MG63 (cell line): ENCODE measurements around the gene ABLIM3. TPM values are rescaled to one million over a fixed set of nuclear protein-coding genes. Genes with fewer than 3 reads are reported as not detected.
A peak's percentile ranks its signal among the peaks of the same experiment; 100 is the strongest.

ENCODE experiments used
- DNase-seq: peaks from one replicate; pipeline ENCODE4 v3.0.0-alpha.2; 2020
- H3K27me3 ChIP-seq: fragments of 250-450 bp; sonication (Bioruptor Pico); 2 replicates; pipeline ENCODE4 v1.5.1; 2020; ENCODE audit warnings: mild to moderate bottlenecking, moderate library complexity
- H3K36me3 ChIP-seq: fragments of 250-450 bp; sonication (Bioruptor Pico); 2 replicates; pipeline ENCODE4 v1.5.1; 2020; ENCODE audit warnings: mild to moderate bottlenecking, moderate library complexity
- H3K4me3 ChIP-seq: fragments of 250-450 bp; sonication (Bioruptor Pico); 2 replicates; pipeline ENCODE4 v1.5.1; 2020; ENCODE audit warnings: mild to moderate bottlenecking, moderate library complexity
- H3K9me3 ChIP-seq: fragments of 250-450 bp; sonication (Bioruptor Pico); 2 replicates; pipeline ENCODE4 v1.5.1; 2020; ENCODE audit warnings: mild to moderate bottlenecking, moderate library complexity
- total RNA-seq: library from RNA; depleted of rRNA; stranded (reverse); fragments of >200 nt; shearing (Covaris generic); gene quantifications from 2 replicates; pipeline ENCODE4 v1.2.3, GENCODE V29; 2014; ENCODE audit warnings: low replicate concordance

The ABLIM3 gene
- total RNA-seq, 1 experiment from 2014 or later: 8.6 TPM

- Histone ChIP-seq H3K4me3 (no peak overlapping the region), H3K36me3 (peaks cover 2% of the 10 kb centered on the region; the same call in 1 of the 2 replicates), H3K9me3 (no peaks in the 10 kb centered on the region), H3K27me3 (no peaks in the 10 kb centered on the region)
- DNase-seq: no peak
These were observed 75.2 kb downstream of the ABLIM3 start for GRCh38 chr5:149216496-149216895.

GRCh38 chr5:149217096-149217802, 76.0 kb downstream of the ABLIM3 start:
- Histone ChIP-seq H3K4me3 (no peak overlapping the region), H3K36me3 (peaks cover 2% of the 10 kb centered on the region; the same call in 1 of the 2 replicates), H3K9me3 (no peaks in the 10 kb centered on the region), H3K27me3 (no peaks in the 10 kb centered on the region)
- DNase-seq: no peak

- no peaks in the 10 kb centered on the region for H3K27me3 ChIP-seq
- peak; percentile 33 for DNase-seq
- H3K9me3 ChIP-seq: no peaks in the 10 kb centered on the region
- peaks cover 2% of the 10 kb centered on the region; the same call in 1 of the 2 replicates for H3K36me3 ChIP-seq
- H3K4me3 ChIP-seq: no peak overlapping the region
These were observed 76.5 kb downstream of the ABLIM3 start for GRCh38 chr5:149217803-149218155.

- peaks cover 2% of the 10 kb centered on the region; the same call in 1 of the 2 replicates for H3K36me3 ChIP-seq
- no peak for DNase-seq
- H3K9me3 ChIP-seq: no peaks in the 10 kb centered on the region
- no peak overlapping the region for H3K4me3 ChIP-seq
- no peaks in the 10 kb centered on the region for H3K27me3 ChIP-seq
These were observed 78.3 kb downstream of the ABLIM3 start for GRCh38 chr5:149219584-149219983.

DNA sequence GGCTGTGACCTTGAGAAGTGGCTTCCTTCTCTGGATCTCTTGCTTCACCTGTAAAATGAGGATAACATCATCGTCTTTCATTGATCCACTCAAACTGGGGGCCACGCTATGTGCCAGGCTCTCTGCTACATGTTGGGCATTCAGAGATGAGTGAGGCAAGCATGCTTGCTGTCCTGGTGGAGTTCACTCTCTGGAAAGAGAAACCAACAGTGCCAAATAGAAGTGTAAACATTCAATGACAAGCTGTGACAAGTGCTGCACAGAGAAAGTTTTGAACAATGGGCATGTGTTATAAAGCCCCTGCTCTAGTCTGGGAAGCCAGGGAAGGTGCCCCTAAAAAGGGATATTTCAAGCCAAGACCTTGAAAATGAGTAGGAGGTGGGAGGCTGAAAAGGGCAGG, 79.5 kb downstream of the ABLIM3 start:
- DNase-seq: no peak
- Histone ChIP-seq H3K9me3 (no peaks in the 10 kb centered on the region), H3K27me3 (no peaks in the 10 kb centered on the region), H3K4me3 (no peak overlapping the region), H3K36me3 (peaks cover 2% of the 10 kb centered on the region; the same call in 1 of the 2 replicates)

- Histone ChIP-seq H3K4me3 (no peak overlapping the region), H3K27me3 (no peaks in the 10 kb centered on the region), H3K9me3 (no peaks in the 10 kb centered on the region), H3K36me3 (peaks cover 2% of the 10 kb centered on the region; the same call in 1 of the 2 replicates)
- DNase-seq: peak; percentile 57
These were observed 80.0 kb downstream of the ABLIM3 start for GRCh38 chr5:149221326-149221725.

DNA sequence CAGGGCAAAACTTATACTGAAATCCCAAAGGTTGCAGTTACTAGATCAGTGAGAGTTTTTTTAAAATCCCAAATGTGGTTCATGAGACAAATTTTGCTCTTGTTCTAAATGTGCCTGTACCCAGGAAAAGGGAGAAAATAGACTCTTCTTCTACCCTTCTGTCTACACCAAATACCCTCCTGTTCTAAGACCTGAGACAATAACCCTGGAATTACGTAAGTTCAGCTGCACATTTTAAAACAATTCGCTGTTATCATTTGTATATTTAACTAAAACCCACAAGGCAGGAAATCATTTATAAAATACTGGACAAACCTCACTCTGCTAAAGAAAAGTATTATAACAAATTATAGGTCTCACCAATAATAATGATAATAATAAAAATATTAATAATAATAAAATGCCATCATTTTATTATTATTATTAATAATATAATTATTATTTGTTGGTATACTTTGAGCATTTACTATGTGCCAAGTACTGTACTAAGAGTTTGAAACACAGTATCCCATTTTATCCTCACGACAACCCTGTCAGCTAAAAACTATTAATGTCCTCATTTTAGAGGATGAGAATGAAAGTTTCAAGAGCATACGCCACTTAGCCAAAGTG, 80.5 kb downstream of the ABLIM3 start:
- Histone ChIP-seq H3K27me3 (no peaks in the 10 kb centered on the region), H3K36me3 (peaks cover 2% of the 10 kb centered on the region; the same call in 1 of the 2 replicates), H3K4me3 (no peak overlapping the region), H3K9me3 (no peaks in the 10 kb centered on the region)
- no peak for DNase-seq

GRCh38 chr5:149223081-149223848, 82.0 kb downstream of the ABLIM3 start:
- no peak for DNase-seq
- no peak overlapping the region for H3K4me3 ChIP-seq
- no peaks in the 10 kb centered on the region for H3K36me3 ChIP-seq
- H3K27me3 ChIP-seq: no peaks in the 10 kb centered on the region
- H3K9me3 ChIP-seq: no peaks in the 10 kb centered on the region

GRCh38 chr5:149224282-149224681, 83.0 kb downstream of the ABLIM3 start:
- Histone ChIP-seq H3K36me3 (no peaks in the 10 kb centered on the region), H3K9me3 (no peaks in the 10 kb centered on the region), H3K27me3 (no peaks in the 10 kb centered on the region), H3K4me3 (no peak overlapping the region)
- no peak for DNase-seq

- no peak for DNase-seq
- no peak overlapping the region for H3K4me3 ChIP-seq
- H3K27me3 ChIP-seq: no peaks in the 10 kb centered on the region
- H3K36me3 ChIP-seq: no peaks in the 10 kb centered on the region; the same call in 1 of the 2 replicates
- H3K9me3 ChIP-seq: no peaks in the 10 kb centered on the region
These were observed 86.0 kb downstream of the ABLIM3 start for GRCh38 chr5:149227168-149227826.

GRCh38 chr5:149228618-149229297, 87.5 kb downstream of the ABLIM3 start:
- H3K27me3 ChIP-seq: no peaks in the 10 kb centered on the region
- peaks cover 5% of the 10 kb centered on the region for H3K36me3 ChIP-seq
- H3K4me3 ChIP-seq: no peak overlapping the region
- DNase-seq: peak; percentile 79
- no peaks in the 10 kb centered on the region for H3K9me3 ChIP-seq

GRCh38 chr5:149229298-149229937, 88.1 kb downstream of the ABLIM3 start:
- Histone ChIP-seq H3K9me3 (no peaks in the 10 kb centered on the region), H3K4me3 (no peak overlapping the region), H3K36me3 (peaks cover 5% of the 10 kb centered on the region), H3K27me3 (no peaks in the 10 kb centered on the region)
- DNase-seq: no peak

GRCh38 chr5:149235841-149236240, 94.5 kb downstream of the ABLIM3 start:
- peak; percentile 82 for DNase-seq
- no peak overlapping the region for H3K4me3 ChIP-seq
- H3K9me3 ChIP-seq: no peaks in the 10 kb centered on the region
- H3K36me3 ChIP-seq: peaks cover 5% of the 10 kb centered on the region
- H3K27me3 ChIP-seq: no peaks in the 10 kb centered on the region

DNA sequence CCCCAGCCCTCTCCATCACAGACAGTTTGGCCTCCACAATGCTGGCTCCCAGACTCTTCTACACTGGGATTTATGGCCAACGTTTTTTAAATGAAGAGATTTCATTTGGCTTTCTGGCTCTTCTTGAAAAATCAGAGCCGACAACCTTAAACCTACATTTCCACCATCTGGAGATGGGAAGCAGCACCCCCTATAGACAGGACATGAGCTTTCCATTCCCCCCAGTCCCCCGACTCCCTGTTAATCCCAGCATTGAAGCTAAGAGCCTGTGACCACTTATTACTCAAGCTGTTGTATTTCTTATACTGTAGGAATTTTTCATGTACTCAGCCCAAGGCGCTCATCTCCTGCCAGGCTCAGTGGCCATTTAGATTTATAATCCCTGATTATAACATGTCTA, 96.4 kb downstream of the ABLIM3 start:
- Histone ChIP-seq H3K9me3 (no peaks in the 10 kb centered on the region), H3K36me3 (peaks cover 5% of the 10 kb centered on the region), H3K4me3 (no peak overlapping the region), H3K27me3 (no peaks in the 10 kb centered on the region)
- DNase-seq: no peak

GRCh38 chr5:149238540-149238939, 97.2 kb downstream of the ABLIM3 start:
- H3K27me3 ChIP-seq: no peaks in the 10 kb centered on the region
- DNase-seq: no peak
- H3K4me3 ChIP-seq: no peak overlapping the region
- peaks cover under 1% of the 10 kb centered on the region; the same call in 1 of the 2 replicates for H3K36me3 ChIP-seq
- no peaks in the 10 kb centered on the region for H3K9me3 ChIP-seq

GRCh38 chr5:149239917-149240316, 98.6 kb downstream of the ABLIM3 start:
- H3K36me3 ChIP-seq: no peaks in the 10 kb centered on the region
- H3K9me3 ChIP-seq: no peaks in the 10 kb centered on the region
- H3K27me3 ChIP-seq: no peaks in the 10 kb centered on the region
- no peak for DNase-seq
- H3K4me3 ChIP-seq: no peak overlapping the region
